Measurements from ENCODE around the gene ELMO1. TPM values are rescaled to one million over a fixed set of nuclear protein-coding genes. Genes with fewer than 3 reads are reported as not detected.

ELMO1 gene
- total RNA-seq, 2 donors from 2014 or later: 66.0 to 72.2 TPM

GRCh38 chr7:37011151-37011890 lies 437.3 kb downstream of the ELMO1 start:
- ATAC-seq (ENCODE audit: insufficient number of reproducible peaks, low FRiP score, low read depth) (no peak), DNase-seq (ENCODE audit: low spot score) (no peak)
- Histone ChIP-seq H3K4me3 (no peak overlapping the region), H3K36me3 (no peaks in the 10 kb centered on the region), H3K4me1 (ENCODE audit: control insufficient read depth in 1 of 2, low read depth in 2 of 2) (no peaks in the 10 kb centered on the region), H3K27ac (no peak overlapping the region), H3K27me3 (replicated peaks; ENCODE audit: insufficient read depth) (no peaks in the 10 kb centered on the region), H3K9me3 (no peaks in the 10 kb centered on the region)
- TF ChIP-seq, protein P1, sequence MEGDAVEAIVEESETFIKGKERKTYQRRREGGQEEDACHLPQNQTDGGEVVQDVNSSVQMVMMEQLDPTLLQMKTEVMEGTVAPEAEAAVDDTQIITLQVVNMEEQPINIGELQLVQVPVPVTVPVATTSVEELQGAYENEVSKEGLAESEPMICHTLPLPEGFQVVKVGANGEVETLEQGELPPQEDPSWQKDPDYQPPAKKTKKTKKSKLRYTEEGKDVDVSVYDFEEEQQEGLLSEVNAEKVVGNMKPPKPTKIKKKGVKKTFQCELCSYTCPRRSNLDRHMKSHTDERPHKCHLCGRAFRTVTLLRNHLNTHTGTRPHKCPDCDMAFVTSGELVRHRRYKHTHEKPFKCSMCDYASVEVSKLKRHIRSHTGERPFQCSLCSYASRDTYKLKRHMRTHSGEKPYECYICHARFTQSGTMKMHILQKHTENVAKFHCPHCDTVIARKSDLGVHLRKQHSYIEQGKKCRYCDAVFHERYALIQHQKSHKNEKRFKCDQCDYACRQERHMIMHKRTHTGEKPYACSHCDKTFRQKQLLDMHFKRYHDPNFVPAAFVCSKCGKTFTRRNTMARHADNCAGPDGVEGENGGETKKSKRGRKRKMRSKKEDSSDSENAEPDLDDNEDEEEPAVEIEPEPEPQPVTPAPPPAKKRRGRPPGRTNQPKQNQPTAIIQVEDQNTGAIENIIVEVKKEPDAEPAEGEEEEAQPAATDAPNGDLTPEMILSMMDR (IDR thresholded peaks at IDR 0.05): no peak

DNA sequence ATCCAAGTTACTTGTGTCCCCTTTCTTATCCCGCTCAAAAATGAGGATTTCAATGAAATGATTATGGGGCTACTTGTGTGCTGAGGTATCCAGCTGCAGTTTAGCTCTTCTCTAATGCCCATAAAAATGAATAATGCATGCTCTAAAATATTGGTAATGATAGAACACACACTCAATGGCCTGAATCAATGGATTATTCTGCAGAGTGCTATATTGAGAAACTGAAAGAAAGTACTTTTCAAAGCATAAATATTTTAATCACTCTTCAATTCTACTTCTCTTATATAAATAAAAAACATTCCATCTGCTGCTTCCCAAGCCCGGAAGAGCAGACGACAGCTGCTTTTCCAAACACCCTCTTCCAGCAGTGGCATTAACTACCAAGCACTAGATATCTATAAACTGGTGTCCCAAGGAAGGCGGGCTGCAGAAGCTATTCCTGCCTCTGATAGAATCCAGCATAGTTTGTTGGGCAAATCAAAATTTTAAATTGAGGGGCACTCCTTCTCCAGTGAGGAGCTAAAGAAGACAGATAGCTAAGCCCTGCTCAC lies 439.5 kb downstream of the ELMO1 start:
- H3K4me1 ChIP-seq (ENCODE audit: control insufficient read depth in 1 of 2, low read depth in 2 of 2): no peaks in the 10 kb centered on the region
- H3K27ac ChIP-seq: no peak overlapping the region
- H3K36me3 ChIP-seq: no peaks in the 10 kb centered on the region
- TF ChIP-seq, protein P1 (IDR thresholded peaks at IDR 0.05): no peak
- DNase-seq (ENCODE audit: low spot score) (no peak), ATAC-seq (ENCODE audit: insufficient number of reproducible peaks, low FRiP score, low read depth) (no peak)
- H3K27me3 ChIP-seq (replicated peaks; ENCODE audit: insufficient read depth): no peaks in the 10 kb centered on the region
- no peak overlapping the region for H3K4me3 ChIP-seq
- no peaks in the 10 kb centered on the region for H3K9me3 ChIP-seq

DNA sequence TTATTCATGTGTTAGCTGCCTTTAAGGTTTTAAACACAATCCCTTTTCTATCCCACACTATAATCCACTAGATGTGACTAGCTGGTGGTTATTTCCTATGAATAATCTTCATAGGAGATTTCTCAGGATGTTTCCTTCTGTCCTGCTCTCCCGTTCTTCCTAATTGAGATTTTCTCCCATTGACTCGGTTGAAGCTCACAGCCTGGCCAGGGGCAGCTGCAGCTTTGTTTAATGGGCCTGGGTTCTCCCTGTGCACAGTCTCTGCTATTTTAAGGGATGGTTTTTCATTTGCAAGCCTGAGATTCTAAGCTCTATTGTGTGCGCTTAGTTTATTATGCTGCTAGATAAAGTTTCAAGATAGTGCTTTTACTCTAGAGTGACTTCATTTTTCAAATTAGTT lies 441.0 kb downstream of the ELMO1 start:
- no peaks in the 10 kb centered on the region for H3K9me3 ChIP-seq
- no peaks in the 10 kb centered on the region for H3K36me3 ChIP-seq
- H3K27ac ChIP-seq: no peak overlapping the region
- no peaks in the 10 kb centered on the region for H3K4me1 ChIP-seq (ENCODE audit: control insufficient read depth in 1 of 2, low read depth in 2 of 2)
- H3K4me3 ChIP-seq: no peak overlapping the region
- TF ChIP-seq, protein P1 (IDR thresholded peaks at IDR 0.05): no peak
- no peaks in the 10 kb centered on the region for H3K27me3 ChIP-seq (replicated peaks; ENCODE audit: insufficient read depth)
- ATAC-seq (ENCODE audit: insufficient number of reproducible peaks, low FRiP score, low read depth) (no peak), DNase-seq (ENCODE audit: low spot score) (no peak)

DNA sequence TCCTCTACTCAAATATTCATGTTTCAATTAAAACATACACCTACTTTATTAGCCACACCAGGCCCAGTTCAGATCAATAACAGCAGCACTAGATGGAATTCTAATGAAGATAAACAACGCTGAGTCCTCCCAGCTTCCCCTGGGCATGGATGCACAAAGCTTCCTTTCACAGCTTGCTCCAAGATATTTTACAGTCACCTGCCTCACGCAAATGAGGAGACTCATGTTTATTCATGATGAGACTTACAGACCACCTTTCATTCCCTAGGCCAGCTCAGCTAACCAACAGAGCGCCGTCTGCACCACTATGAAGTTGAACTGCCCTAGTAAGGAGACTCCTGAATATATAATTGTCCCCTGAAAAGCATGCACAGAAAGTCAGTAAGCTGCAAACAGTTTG lies 441.4 kb downstream of the ELMO1 start:
- no peak overlapping the region for H3K4me3 ChIP-seq
- H3K27ac ChIP-seq: no peak overlapping the region
- DNase-seq (ENCODE audit: low spot score) (no peak), ATAC-seq (ENCODE audit: insufficient number of reproducible peaks, low FRiP score, low read depth) (no peak)
- H3K36me3 ChIP-seq: no peaks in the 10 kb centered on the region
- H3K27me3 ChIP-seq (replicated peaks; ENCODE audit: insufficient read depth): no peaks in the 10 kb centered on the region
- no peaks in the 10 kb centered on the region for H3K4me1 ChIP-seq (ENCODE audit: control insufficient read depth in 1 of 2, low read depth in 2 of 2)
- H3K9me3 ChIP-seq: no peaks in the 10 kb centered on the region
- TF ChIP-seq, protein P1 (IDR thresholded peaks at IDR 0.05): no peak

GRCh38 chr7:37006764-37007163 lies 441.9 kb downstream of the ELMO1 start:
- ATAC-seq (ENCODE audit: insufficient number of reproducible peaks, low FRiP score, low read depth): no peak
- TF ChIP-seq, protein P1 (IDR thresholded peaks at IDR 0.05): no peak

More at GRCh38 chr7:37006764-37007163, 441.9 kb downstream of the ELMO1 start:
- Histone ChIP-seq H3K9me3 (no peaks in the 10 kb centered on the region), H3K27me3 (replicated peaks; ENCODE audit: insufficient read depth) (no peaks in the 10 kb centered on the region), H3K4me1 (ENCODE audit: control insufficient read depth in 1 of 2, low read depth in 2 of 2) (no peaks in the 10 kb centered on the region), H3K27ac (no peak overlapping the region), H3K36me3 (no peaks in the 10 kb centered on the region), H3K4me3 (no peak overlapping the region)
- DNase-seq (ENCODE audit: low spot score): no peak

Measured in thoracic aorta (tissue), 2 donors.